ENCODE results near the gene MCF2L2. TPM values are rescaled to one million over a fixed set of nuclear protein-coding genes. Genes with fewer than 3 reads are reported as not detected.

The MCF2L2 gene
- total RNA-seq, 2 donors from 2014 or later: 3.0 to 3.3 TPM

- Mint-ChIP-seq H3K4me1 (ENCODE audit: low read depth in 2 of 2) (no peaks in the 10 kb centered on the region), H3K27me3 (peaks cover 17 to 18% of the 10 kb centered on the region in 2 donors), H3K27ac (no peak overlapping the region), H3K36me3 (no peaks in the 10 kb centered on the region), H3K9me3 (no peaks in the 10 kb centered on the region), H3K4me3 (no peak overlapping the region)
- DNase-seq (ENCODE audit: low spot score) (no peak), ATAC-seq (no peak)
These were observed 277.3 kb downstream of the MCF2L2 start for GRCh38 chr3:183151086-183151485.

GRCh38 chr3:183149915-183150750 lies 278.3 kb downstream of the MCF2L2 start:
- Mint-ChIP-seq H3K4me3 (no peak overlapping the region), H3K27me3 (peaks cover 13 to 17% of the 10 kb centered on the region in 2 donors), H3K27ac (no peak overlapping the region), H3K9me3 (no peaks in the 10 kb centered on the region), H3K4me1 (ENCODE audit: low read depth in 2 of 2) (no peaks in the 10 kb centered on the region), H3K36me3 (no peaks in the 10 kb centered on the region)
- ATAC-seq (no peak), DNase-seq (ENCODE audit: low spot score) (no peak)

DNA sequence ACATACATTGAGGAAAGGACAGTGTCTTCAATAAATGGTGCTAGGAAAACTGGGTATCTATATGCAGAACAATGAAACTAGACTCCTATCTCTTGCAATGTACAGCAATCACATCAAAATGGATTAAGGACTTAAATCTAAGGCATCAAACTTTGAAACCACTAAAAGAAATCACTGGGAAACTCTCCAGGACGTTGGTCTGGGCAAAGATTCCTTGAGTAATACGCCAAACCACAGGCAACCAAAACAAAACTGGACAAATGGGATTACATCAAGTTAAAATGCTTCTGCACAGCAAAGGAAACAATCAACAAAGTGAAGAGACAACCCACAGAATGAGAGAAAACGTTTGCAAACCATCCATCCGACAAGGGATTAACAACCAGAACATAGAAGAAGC lies 280.4 kb downstream of the MCF2L2 start:
- Mint-ChIP-seq H3K4me1 (ENCODE audit: low read depth in 2 of 2) (no peaks in the 10 kb centered on the region), H3K4me3 (no peak overlapping the region), H3K27ac (no peak overlapping the region), H3K9me3 (no peaks in the 10 kb centered on the region), H3K36me3 (no peaks in the 10 kb centered on the region), H3K27me3 (peaks cover 20 to 25% of the 10 kb centered on the region in 2 donors)
- ATAC-seq (no peak), DNase-seq (ENCODE audit: low spot score) (no peak)

DNA sequence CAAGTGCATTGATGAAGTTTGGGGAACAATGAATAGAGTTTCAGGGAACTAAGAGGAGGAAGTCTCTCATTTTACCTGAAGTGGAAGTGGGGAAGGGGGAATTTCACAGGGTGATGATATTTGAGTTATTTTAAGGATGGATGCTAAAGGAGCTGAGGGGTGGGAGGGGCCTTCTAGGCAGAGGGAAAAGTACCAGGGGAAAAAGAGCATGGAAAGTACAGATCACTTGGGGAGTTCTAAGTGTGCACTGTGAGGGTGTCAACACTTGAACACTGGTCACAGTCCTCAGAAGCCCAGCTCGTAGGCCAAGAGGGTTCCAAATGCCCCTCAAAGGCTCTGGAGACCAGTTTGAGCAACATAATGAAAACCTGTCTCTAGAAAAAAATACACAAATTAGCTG lies 284.1 kb downstream of the MCF2L2 start:
- Mint-ChIP-seq H3K36me3 (no peaks in the 10 kb centered on the region), H3K27me3 (peaks cover 19 to 25% of the 10 kb centered on the region in 2 donors), H3K4me1 (ENCODE audit: low read depth in 2 of 2) (no peaks in the 10 kb centered on the region), H3K27ac (no peak overlapping the region), H3K9me3 (no peaks in the 10 kb centered on the region), H3K4me3 (no peak overlapping the region)
- no peak for ATAC-seq
- no peak for DNase-seq (ENCODE audit: low spot score)

GRCh38 chr3:183142199-183142598 lies 286.2 kb downstream of the MCF2L2 start:
- no peak overlapping the region for H3K27ac Mint-ChIP-seq
- no peak for DNase-seq (ENCODE audit: low spot score)
- no peaks in the 10 kb centered on the region for H3K36me3 Mint-ChIP-seq
- H3K4me3 Mint-ChIP-seq: no peak overlapping the region
- no peaks in the 10 kb centered on the region for H3K4me1 Mint-ChIP-seq (ENCODE audit: low read depth in 2 of 2)
- H3K27me3 Mint-ChIP-seq: peaks cover 8 to 10% of the 10 kb centered on the region in 2 donors
- H3K9me3 Mint-ChIP-seq: no peaks in the 10 kb centered on the region
- ATAC-seq: no peak

- no peak overlapping the region for H3K4me3 Mint-ChIP-seq
- H3K27me3 Mint-ChIP-seq: peaks cover 7 to 31% of the 10 kb centered on the region in 2 donors
- H3K36me3 Mint-ChIP-seq: no peaks in the 10 kb centered on the region
These were observed 293.6 kb downstream of the MCF2L2 start for GRCh38 chr3:183134844-183135243.

DNA sequence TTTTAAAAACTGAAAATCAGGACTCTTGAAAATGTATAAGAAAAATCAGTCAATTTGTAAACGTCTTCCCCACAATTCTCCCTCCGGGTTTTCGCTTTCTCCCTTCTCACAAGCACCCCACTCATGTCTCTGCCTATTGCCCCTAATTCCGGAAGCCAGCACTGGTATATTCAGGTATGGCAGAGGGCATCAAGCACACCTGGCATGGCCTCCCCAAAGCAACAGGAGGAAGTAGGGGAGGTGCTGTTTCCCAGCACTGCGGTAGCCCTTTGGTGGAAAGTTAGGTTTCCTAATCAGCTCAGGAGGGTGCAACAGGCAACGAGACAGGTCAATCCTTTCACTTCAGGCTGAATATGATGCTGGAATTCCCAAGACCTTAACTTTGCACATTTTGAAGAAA lies 296.0 kb downstream of the MCF2L2 start:
- Mint-ChIP-seq H3K9me3 (peaks cover 6% of the 10 kb centered on the region), H3K36me3 (peaks cover 11% of the 10 kb centered on the region), H3K4me3 (no peak overlapping the region), H3K27me3 (peaks cover 7 to 31% of the 10 kb centered on the region in 2 donors), H3K4me1 (ENCODE audit: low read depth in 2 of 2) (no peaks in the 10 kb centered on the region), H3K27ac (no peak overlapping the region)
- no peak for DNase-seq (ENCODE audit: low spot score)
- ATAC-seq: no peak

More at GRCh38 chr3:183134844-183135243, 293.6 kb downstream of the MCF2L2 start:
- Mint-ChIP-seq H3K9me3 (no peaks in the 10 kb centered on the region), H3K27ac (no peak overlapping the region), H3K4me1 (ENCODE audit: low read depth in 2 of 2) (no peaks in the 10 kb centered on the region)
- DNase-seq (ENCODE audit: low spot score) (no peak), ATAC-seq (no peak)

GRCh38 chr3:183131735-183132134 lies 296.7 kb downstream of the MCF2L2 start:
- H3K9me3 Mint-ChIP-seq: peaks cover 6% of the 10 kb centered on the region
- H3K27ac Mint-ChIP-seq: no peak overlapping the region
- no peaks in the 10 kb centered on the region for H3K4me1 Mint-ChIP-seq (ENCODE audit: low read depth in 2 of 2)
- H3K27me3 Mint-ChIP-seq: peaks cover 7 to 31% of the 10 kb centered on the region in 2 donors
- no peak for DNase-seq (ENCODE audit: low spot score)
- H3K36me3 Mint-ChIP-seq: peaks cover 11% of the 10 kb centered on the region
- no peak overlapping the region for H3K4me3 Mint-ChIP-seq
- no peak for ATAC-seq

- Mint-ChIP-seq H3K4me1 (ENCODE audit: low read depth in 2 of 2) (no peaks in the 10 kb centered on the region), H3K36me3 (peaks cover 11% of the 10 kb centered on the region), H3K27me3 (peaks cover 7 to 31% of the 10 kb centered on the region in 2 donors), H3K4me3 (no peak overlapping the region), H3K9me3 (peaks cover 6% of the 10 kb centered on the region), H3K27ac (no peak overlapping the region)
- ATAC-seq (no peak), DNase-seq (ENCODE audit: low spot score) (no peak)
These were observed 297.2 kb downstream of the MCF2L2 start for GRCh38 chr3:183131186-183131725.

DNA sequence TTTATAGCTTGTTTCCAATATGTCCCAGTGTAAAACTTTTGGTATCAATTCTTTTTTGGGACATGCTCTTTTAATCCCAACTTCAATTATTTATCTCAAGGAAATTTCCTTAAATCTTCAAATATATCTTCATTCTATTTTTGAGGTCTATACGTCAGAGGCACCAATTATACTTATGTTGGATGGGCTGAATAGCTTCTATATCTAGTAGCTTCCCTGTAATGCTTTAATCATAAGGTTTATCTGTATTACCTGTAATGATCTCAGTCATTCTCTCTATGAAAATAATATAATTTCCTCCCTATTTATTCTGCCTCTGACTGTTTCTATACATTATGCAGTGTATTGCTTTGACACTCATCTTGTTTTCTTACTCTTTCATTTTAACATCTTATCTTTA lies 299.2 kb downstream of the MCF2L2 start:
- Mint-ChIP-seq H3K27ac (no peak overlapping the region), H3K36me3 (peaks cover 11% of the 10 kb centered on the region), H3K4me3 (no peak overlapping the region), H3K9me3 (peaks cover 6% of the 10 kb centered on the region), H3K27me3 (peaks cover 7 to 21% of the 10 kb centered on the region in 2 donors), H3K4me1 (ENCODE audit: low read depth in 2 of 2) (no peaks in the 10 kb centered on the region)
- DNase-seq (ENCODE audit: low spot score) (no peak), ATAC-seq (no peak)

GRCh38 chr3:183128709-183129108 lies 299.7 kb downstream of the MCF2L2 start:
- no peak for ATAC-seq
- H3K4me1 Mint-ChIP-seq (ENCODE audit: low read depth in 2 of 2): no peaks in the 10 kb centered on the region
- H3K27me3 Mint-ChIP-seq: peaks cover 3 to 16% of the 10 kb centered on the region in 2 donors
- no peak overlapping the region for H3K27ac Mint-ChIP-seq
- peaks cover 6% of the 10 kb centered on the region for H3K9me3 Mint-ChIP-seq
- no peak for DNase-seq (ENCODE audit: low spot score)
- no peak overlapping the region for H3K4me3 Mint-ChIP-seq
- peaks cover 11% of the 10 kb centered on the region for H3K36me3 Mint-ChIP-seq

Other genes with a start within 250 kb of the MCF2L2 start
- gene B3GNT5, start 175.4 kb downstream of the MCF2L2 start, total RNA-seq: 1 to 10 TPM in 1 of 2 donors, under 1 TPM in 1; 0.36 to 1.0 TPM
- gene KLHL6, start 127.1 kb upstream of the MCF2L2 start, total RNA-seq: 10 to 100 TPM; 16.9 to 19.3 TPM
- gene KLHL24, start 207.0 kb upstream of the MCF2L2 start, total RNA-seq: 10 to 100 TPM in 1 of 2 donors, 1 to 10 TPM in 1; 9.8 to 14.9 TPM